SKM-1 (cell line): ENCODE measurements around the gene CELF2.

Experiments
- DNase-seq: peaks from one replicate; lab custom pipeline; 2025; ENCODE audit not compliant: unreplicated experiment; lab: John Stamatoyannopoulos, UW

CELF2 gene

GRCh38 chr10:11093771-11094736 is 76.4 kb downstream of the CELF2 start:
- DNase-seq = no peak

GRCh38 chr10:11095374-11095801 is 77.7 kb downstream of the CELF2 start:
- DNase-seq = no peak

GRCh38 chr10:11096422-11096821 is 78.8 kb downstream of the CELF2 start:
- no peak for DNase-seq

- DNase-seq = no peak
These were observed 80.0 kb downstream of the CELF2 start for GRCh38 chr10:11097686-11098085.

GRCh38 chr10:11098666-11099065 is 81.0 kb downstream of the CELF2 start:
- no peak for DNase-seq

GRCh38 chr10:11104772-11105675 is 87.4 kb downstream of the CELF2 start:
- no peak for DNase-seq

GRCh38 chr10:11105676-11106004 is 88.0 kb downstream of the CELF2 start:
- no peak for DNase-seq

GRCh38 chr10:11106621-11107374 is 89.1 kb downstream of the CELF2 start:
- no peak for DNase-seq

GRCh38 chr10:11107948-11108347 is 90.3 kb downstream of the CELF2 start:
- no peak for DNase-seq

GRCh38 chr10:11108356-11108755 is 90.7 kb downstream of the CELF2 start:
- DNase-seq = no peak

GRCh38 chr10:11109590-11109989 is 91.9 kb downstream of the CELF2 start:
- no peak for DNase-seq

GRCh38 chr10:11110539-11110938 is 92.9 kb downstream of the CELF2 start:
- no peak for DNase-seq

GRCh38 chr10:11111490-11111889 is 93.8 kb downstream of the CELF2 start:
- no peak for DNase-seq

GRCh38 chr10:11112718-11113117 is 95.0 kb downstream of the CELF2 start:
- no peak for DNase-seq

GRCh38 chr10:11113156-11113555 is 95.5 kb downstream of the CELF2 start:
- no peak for DNase-seq

GRCh38 chr10:11114269-11114668 is 96.6 kb downstream of the CELF2 start:
- no peak for DNase-seq

- no peak for DNase-seq
These were observed 97.7 kb downstream of the CELF2 start for GRCh38 chr10:11115337-11115736.

GRCh38 chr10:11116361-11116760 is 98.7 kb downstream of the CELF2 start:
- DNase-seq = no peak

- no peak for DNase-seq
These were observed 99.1 kb downstream of the CELF2 start for GRCh38 chr10:11116817-11117216.

GRCh38 chr10:11118686-11119085 is 101.0 kb downstream of the CELF2 start:
- no peak for DNase-seq

GRCh38 chr10:11119843-11120242 is 102.2 kb downstream of the CELF2 start:
- no peak for DNase-seq
